Smooth muscle cell (in vitro differentiated cells): ENCODE data around the gene GUCY1A1. TPM values are rescaled to one million over a fixed set of nuclear protein-coding genes. Genes with fewer than 3 reads are reported as not detected.

Experiments used
- DNase-seq: peaks from one replicate; lab custom pipeline; 2025; ENCODE audit not compliant: unreplicated experiment; lab: John Stamatoyannopoulos, UW
- H2AFZ ChIP-seq: fragments of 200-600 bp; sonication (generic); 2 replicates; pipeline ENCODE4 v1.6.0; 2016; ENCODE audit warnings: antibody characterized with exemption, low read depth, mild to moderate bottlenecking
- H3F3A ChIP-seq: fragments of 200-600 bp; sonication (generic); 2 replicates; pipeline ENCODE4 v1.6.0; 2017; ENCODE audit warnings: antibody characterized with exemption, low read depth
- H3K27ac ChIP-seq: fragments of 200-600 bp; sonication (generic); 2 replicates; pipeline ENCODE4 v1.5.1; 2016; ENCODE audit warnings: low read depth, mild to moderate bottlenecking
- H3K27me3 ChIP-seq: fragments of 200-600 bp; sonication (generic); 2 replicates; pipeline ENCODE4 v1.6.1; 2016; ENCODE audit warnings: low read depth, mild to moderate bottlenecking
- H3K36me3 ChIP-seq: fragments of 200-600 bp; sonication (generic); 2 replicates; pipeline ENCODE4 v1.5.1; 2016; ENCODE audit warnings: low read depth
- H3K4me1 ChIP-seq: fragments of 200-600 bp; sonication (generic); 2 replicates; pipeline ENCODE4 v1.5.1; 2016; ENCODE audit warnings: low read depth
- H3K4me2 ChIP-seq: fragments of 200-600 bp; sonication (generic); 2 replicates; pipeline ENCODE4 v1.6.0; 2016; ENCODE audit warnings: mild to moderate bottlenecking
- H3K4me3 ChIP-seq: fragments of 200-600 bp; sonication (generic); 2 replicates; pipeline ENCODE4 v1.5.1; 2016; ENCODE audit warnings: mild to moderate bottlenecking
- H3K79me2 ChIP-seq: fragments of 200-600 bp; sonication (generic); 2 replicates; pipeline ENCODE4 v1.6.0; 2016; ENCODE audit warnings: low read depth, mild to moderate bottlenecking
- H3K9ac ChIP-seq: fragments of 200-600 bp; sonication (generic); 2 replicates; pipeline ENCODE4 v1.6.0; 2016; ENCODE audit warnings: low read depth
- H3K9me3 ChIP-seq: fragments of 200-600 bp; sonication (generic); replicated peaks from 2 replicates; pipeline ENCODE4 v1.5.1; 2016; ENCODE audit warnings: low read depth
- H4K20me1 ChIP-seq: fragments of 200-600 bp; sonication (generic); 2 replicates; pipeline ENCODE4 v1.6.0; 2016; ENCODE audit warnings: low read depth
- CTCF ChIP-seq: fragments of 200-600 bp; sonication (generic); IDR thresholded peaks from 2 replicates; pipeline ENCODE4 v1.5.1; 2017; ENCODE audit warnings: borderline replicate concordance, mild to moderate bottlenecking, antibody characterized with exemption; ENCODE audit not compliant: insufficient read depth, poor library complexity, severe bottlenecking
- WGBS: methylation state at CpG from one replicate; pipeline ENCODE4 v1.1.7; 2016; ENCODE audit warnings: low lambda C conversion rate; 5-methylcytosine and 5-hydroxymethylcytosine counted together
- polyA plus RNA-seq: library from polyadenylated mRNA; unstranded; fragments of >200 nt; fragmentation: Nextera tagmentation; extraction: Ambion mirVana; gene quantifications from 2 replicates; pipeline ENCODE4 v1.2.1, GENCODE V29; 2016
- total RNA-seq: library from RNA; depleted of rRNA; stranded (reverse); fragments of >200 nt; gene quantifications from 2 replicates; pipeline ENCODE4 v1.2.3, GENCODE V29; 2014

The GUCY1A1 gene
- total and polyA plus RNA-seq, 2 experiments from 2014 or later: 172 to 269 TPM

DNA sequence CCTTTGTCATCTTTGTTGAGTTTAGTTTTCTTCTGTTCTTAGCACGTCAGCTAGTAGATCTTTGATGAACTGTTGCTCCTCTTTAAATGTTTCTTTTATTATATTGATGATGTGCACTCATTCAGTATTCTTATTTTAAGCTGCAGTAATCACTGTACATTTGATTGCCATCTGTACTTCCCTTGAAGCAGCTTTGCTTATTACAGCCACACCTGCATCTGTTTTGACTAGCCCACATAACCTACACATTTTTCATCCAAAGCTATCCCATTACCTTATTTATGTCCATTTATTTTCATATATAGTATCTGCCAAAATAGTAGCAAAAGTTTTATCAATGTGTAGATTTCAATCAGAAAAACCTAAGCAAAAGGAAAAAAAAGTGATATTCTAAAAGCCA lies 68.3 kb downstream of the GUCY1A1 start:
- Histone ChIP-seq H3K9ac (no peak overlapping the region), H3K27ac (no peak overlapping the region), H3K36me3 (no peaks in the 10 kb centered on the region), H3K9me3 (no peaks in the 10 kb centered on the region), H3K79me2 (no peaks in the 10 kb centered on the region), H3K4me2 (no peak overlapping the region), H3K4me1 (no peaks in the 10 kb centered on the region), H3K27me3 (no peaks in the 10 kb centered on the region), H4K20me1 (no peaks in the 10 kb centered on the region), H3K4me3 (no peak overlapping the region), H3F3A (peaks cover 5% of the 10 kb centered on the region), H2AFZ (no peak overlapping the region)
- TF ChIP-seq CTCF: no peak
- DNase-seq: no peak
- 78% methylated on average over 1 of the region's 1 CpG for WGBS

GRCh38 chr4:155735496-155735895 lies 68.8 kb downstream of the GUCY1A1 start:
- no peak overlapping the region for H3K4me2 ChIP-seq
- H3K79me2 ChIP-seq: no peaks in the 10 kb centered on the region
- no peaks in the 10 kb centered on the region for H3K27me3 ChIP-seq
- no peak for TF ChIP-seq CTCF
- no peak overlapping the region for H3K9ac ChIP-seq
- H3K27ac ChIP-seq: no peak overlapping the region
- no peak overlapping the region for H3K4me3 ChIP-seq
- no peaks in the 10 kb centered on the region for H4K20me1 ChIP-seq
- peaks cover 5% of the 10 kb centered on the region for H3F3A ChIP-seq
- DNase-seq: no peak
- H3K9me3 ChIP-seq: no peaks in the 10 kb centered on the region
- H3K36me3 ChIP-seq: no peaks in the 10 kb centered on the region
- H2AFZ ChIP-seq: no peak overlapping the region
- H3K4me1 ChIP-seq: no peaks in the 10 kb centered on the region

DNA sequence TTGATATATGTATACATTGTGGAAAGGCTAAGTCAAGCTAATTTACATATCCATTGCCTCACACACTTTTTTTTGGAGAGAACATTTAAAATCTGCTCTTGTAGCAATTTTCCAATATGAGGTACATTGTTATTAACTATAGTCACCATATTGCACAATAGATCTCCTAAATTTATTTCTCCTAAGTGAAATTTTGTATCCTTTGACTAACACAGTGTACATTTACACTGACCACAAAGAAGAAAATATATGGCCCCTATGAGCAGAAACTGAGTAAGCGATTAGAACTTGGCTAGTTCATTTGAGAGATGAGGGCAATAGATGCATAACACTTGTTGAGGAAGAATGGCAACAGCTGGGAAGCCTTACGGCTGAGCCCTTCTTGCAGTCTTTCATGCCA lies 71.9 kb downstream of the GUCY1A1 start:
- H3K27ac ChIP-seq: no peak overlapping the region
- no peaks in the 10 kb centered on the region for H3K36me3 ChIP-seq
- H3K27me3 ChIP-seq: no peaks in the 10 kb centered on the region
- peaks cover 4% of the 10 kb centered on the region for H3F3A ChIP-seq
- 86% methylated on average over 2 of the region's 2 CpGs for WGBS
- no peak overlapping the region for H3K9ac ChIP-seq
- H3K79me2 ChIP-seq: no peaks in the 10 kb centered on the region
- TF ChIP-seq CTCF: no peak
- no peak overlapping the region for H3K4me3 ChIP-seq
- H2AFZ ChIP-seq: no peak overlapping the region
- H4K20me1 ChIP-seq: no peaks in the 10 kb centered on the region
- no peak for DNase-seq
- H3K4me2 ChIP-seq: no peak overlapping the region
- no peaks in the 10 kb centered on the region for H3K4me1 ChIP-seq
- no peaks in the 10 kb centered on the region for H3K9me3 ChIP-seq

DNA sequence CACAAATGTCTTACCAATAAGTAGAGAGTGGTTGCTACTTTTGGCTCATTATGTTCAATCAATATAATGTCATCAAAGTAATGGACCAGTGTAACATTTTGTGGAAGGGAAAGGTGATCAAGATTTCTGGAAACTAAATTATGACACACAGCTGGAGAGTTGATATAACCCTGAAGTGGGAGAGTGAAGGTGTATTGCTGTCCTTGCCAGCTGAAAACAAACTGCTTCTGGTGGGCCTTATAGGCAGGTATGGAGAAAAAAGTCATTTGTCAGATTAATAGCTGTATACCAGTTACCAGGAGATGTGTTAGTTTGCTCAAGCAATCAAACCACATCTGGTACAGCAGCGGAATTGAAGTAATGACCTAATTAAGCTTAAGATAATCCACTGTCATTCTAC lies 74.9 kb downstream of the GUCY1A1 start:
- Histone ChIP-seq H3K9ac (no peak overlapping the region), H3K9me3 (no peaks in the 10 kb centered on the region), H2AFZ (no peak overlapping the region), H3K4me3 (no peak overlapping the region), H3K79me2 (no peaks in the 10 kb centered on the region), H3F3A (no peaks in the 10 kb centered on the region), H3K4me2 (no peak overlapping the region), H3K27ac (no peak overlapping the region), H3K4me1 (no peaks in the 10 kb centered on the region), H3K36me3 (no peaks in the 10 kb centered on the region), H4K20me1 (no peaks in the 10 kb centered on the region), H3K27me3 (no peaks in the 10 kb centered on the region)
- 100% methylated on average over 1 of the region's 1 CpG for WGBS
- no peak for TF ChIP-seq CTCF
- no peak for DNase-seq
